Smooth muscle cell (in vitro differentiated cells): Measurements from ENCODE around the gene TFDP2. TPM values are rescaled to one million over a fixed set of nuclear protein-coding genes. Genes with fewer than 3 reads are reported as not detected.

Experiments used
- DNase-seq: peaks from one replicate; lab custom pipeline; 2025; ENCODE audit not compliant: unreplicated experiment; lab: John Stamatoyannopoulos, UW
- H2AFZ ChIP-seq: fragments of 200-600 bp; sonication (generic); 2 replicates; pipeline ENCODE4 v1.6.0; 2016; ENCODE audit warnings: antibody characterized with exemption, low read depth, mild to moderate bottlenecking
- H3F3A ChIP-seq: fragments of 200-600 bp; sonication (generic); 2 replicates; pipeline ENCODE4 v1.6.0; 2017; ENCODE audit warnings: antibody characterized with exemption, low read depth
- H3K27ac ChIP-seq: fragments of 200-600 bp; sonication (generic); 2 replicates; pipeline ENCODE4 v1.5.1; 2016; ENCODE audit warnings: low read depth, mild to moderate bottlenecking
- H3K27me3 ChIP-seq: fragments of 200-600 bp; sonication (generic); 2 replicates; pipeline ENCODE4 v1.6.1; 2016; ENCODE audit warnings: low read depth, mild to moderate bottlenecking
- H3K36me3 ChIP-seq: fragments of 200-600 bp; sonication (generic); 2 replicates; pipeline ENCODE4 v1.5.1; 2016; ENCODE audit warnings: low read depth
- H3K4me1 ChIP-seq: fragments of 200-600 bp; sonication (generic); 2 replicates; pipeline ENCODE4 v1.5.1; 2016; ENCODE audit warnings: low read depth
- H3K4me2 ChIP-seq: fragments of 200-600 bp; sonication (generic); 2 replicates; pipeline ENCODE4 v1.6.0; 2016; ENCODE audit warnings: mild to moderate bottlenecking
- H3K4me3 ChIP-seq: fragments of 200-600 bp; sonication (generic); 2 replicates; pipeline ENCODE4 v1.5.1; 2016; ENCODE audit warnings: mild to moderate bottlenecking
- H3K79me2 ChIP-seq: fragments of 200-600 bp; sonication (generic); 2 replicates; pipeline ENCODE4 v1.6.0; 2016; ENCODE audit warnings: low read depth, mild to moderate bottlenecking
- H3K9ac ChIP-seq: fragments of 200-600 bp; sonication (generic); 2 replicates; pipeline ENCODE4 v1.6.0; 2016; ENCODE audit warnings: low read depth
- H3K9me3 ChIP-seq: fragments of 200-600 bp; sonication (generic); replicated peaks from 2 replicates; pipeline ENCODE4 v1.5.1; 2016; ENCODE audit warnings: low read depth
- H4K20me1 ChIP-seq: fragments of 200-600 bp; sonication (generic); 2 replicates; pipeline ENCODE4 v1.6.0; 2016; ENCODE audit warnings: low read depth
- WGBS: methylation state at CpG from one replicate; pipeline ENCODE4 v1.1.7; 2016; ENCODE audit warnings: low lambda C conversion rate; 5-methylcytosine and 5-hydroxymethylcytosine counted together
- polyA plus RNA-seq: library from polyadenylated mRNA; unstranded; fragments of >200 nt; fragmentation: Nextera tagmentation; extraction: Ambion mirVana; gene quantifications from 2 replicates; pipeline ENCODE4 v1.2.1, GENCODE V29; 2016
- total RNA-seq: library from RNA; depleted of rRNA; stranded (reverse); fragments of >200 nt; gene quantifications from 2 replicates; pipeline ENCODE4 v1.2.3, GENCODE V29; 2014
- TF ChIP-seq, protein P1 (sequence below): fragments of 200-600 bp; sonication (generic); IDR thresholded peaks from 2 replicates; pipeline ENCODE4 v1.5.1; 2017; ENCODE audit warnings: borderline replicate concordance, mild to moderate bottlenecking, antibody characterized with exemption; ENCODE audit not compliant: insufficient read depth, poor library complexity, severe bottlenecking

TFDP2 gene
- total and polyA plus RNA-seq, 2 experiments from 2014 or later = 39.9 to 54.3 TPM

DNA sequence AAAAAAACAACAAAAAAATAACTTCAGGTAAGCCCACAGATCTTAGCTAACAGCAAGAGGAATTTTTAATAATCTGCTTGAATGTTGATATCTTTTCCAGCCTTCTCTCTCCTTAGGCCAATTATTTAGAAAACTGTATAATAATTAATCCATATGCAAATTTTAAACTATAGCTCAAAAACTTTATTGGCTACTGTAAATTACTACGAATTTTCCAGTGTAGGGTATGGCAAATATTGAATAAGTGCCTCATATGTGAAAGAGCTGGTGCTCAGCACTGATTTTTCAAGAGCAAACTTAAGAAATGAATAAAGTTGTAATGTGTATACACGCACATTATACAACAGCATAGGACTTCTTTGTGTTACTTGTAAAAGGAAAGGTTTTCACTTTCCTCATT, 123.0 kb downstream of the TFDP2 start:
- Histone ChIP-seq H2AFZ (no peak overlapping the region), H3K27me3 (no peaks in the 10 kb centered on the region), H3F3A (no peaks in the 10 kb centered on the region), H3K4me3 (peak overlapping the region; percentile 78), H3K79me2 (peaks cover 16% of the 10 kb centered on the region), H3K27ac (no peak overlapping the region), H4K20me1 (peaks cover 6% of the 10 kb centered on the region), H3K4me1 (peaks cover 5% of the 10 kb centered on the region), H3K36me3 (no peaks in the 10 kb centered on the region), H3K9me3 (no peaks in the 10 kb centered on the region), H3K4me2 (no peak overlapping the region), H3K9ac (no peak overlapping the region)
- WGBS = 98% methylated on average over 2 of the region's 2 CpGs
- TF ChIP-seq, protein P1, sequence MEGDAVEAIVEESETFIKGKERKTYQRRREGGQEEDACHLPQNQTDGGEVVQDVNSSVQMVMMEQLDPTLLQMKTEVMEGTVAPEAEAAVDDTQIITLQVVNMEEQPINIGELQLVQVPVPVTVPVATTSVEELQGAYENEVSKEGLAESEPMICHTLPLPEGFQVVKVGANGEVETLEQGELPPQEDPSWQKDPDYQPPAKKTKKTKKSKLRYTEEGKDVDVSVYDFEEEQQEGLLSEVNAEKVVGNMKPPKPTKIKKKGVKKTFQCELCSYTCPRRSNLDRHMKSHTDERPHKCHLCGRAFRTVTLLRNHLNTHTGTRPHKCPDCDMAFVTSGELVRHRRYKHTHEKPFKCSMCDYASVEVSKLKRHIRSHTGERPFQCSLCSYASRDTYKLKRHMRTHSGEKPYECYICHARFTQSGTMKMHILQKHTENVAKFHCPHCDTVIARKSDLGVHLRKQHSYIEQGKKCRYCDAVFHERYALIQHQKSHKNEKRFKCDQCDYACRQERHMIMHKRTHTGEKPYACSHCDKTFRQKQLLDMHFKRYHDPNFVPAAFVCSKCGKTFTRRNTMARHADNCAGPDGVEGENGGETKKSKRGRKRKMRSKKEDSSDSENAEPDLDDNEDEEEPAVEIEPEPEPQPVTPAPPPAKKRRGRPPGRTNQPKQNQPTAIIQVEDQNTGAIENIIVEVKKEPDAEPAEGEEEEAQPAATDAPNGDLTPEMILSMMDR = no peak
- no peak for DNase-seq

DNA sequence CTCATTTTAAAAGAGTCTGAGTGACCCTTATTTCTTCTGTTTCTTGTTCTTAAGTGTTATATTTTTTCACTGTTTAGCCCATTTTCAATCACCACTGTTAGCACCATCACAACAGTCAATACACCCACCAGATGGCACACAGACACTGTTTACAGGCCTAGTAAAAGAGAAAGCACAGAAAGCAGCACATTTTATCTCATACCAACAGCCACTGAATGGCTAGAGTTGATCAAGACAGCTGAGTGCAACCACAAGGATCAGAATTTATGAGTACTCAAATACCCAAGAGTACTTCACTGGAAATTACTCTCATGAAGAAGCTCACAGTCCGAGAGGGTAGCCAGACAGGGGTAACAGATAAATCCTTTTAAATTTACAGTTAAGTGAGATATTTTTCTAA, 127.0 kb downstream of the TFDP2 start:
- TF ChIP-seq, protein P1 = no peak
- peaks cover 15% of the 10 kb centered on the region for H3K79me2 ChIP-seq
- no peak for DNase-seq

GRCh38 chr3:142021127-142021526, 128.2 kb downstream of the TFDP2 start:
- Histone ChIP-seq H3K27ac (no peak overlapping the region), H3K4me1 (no peaks in the 10 kb centered on the region), H3K9me3 (no peaks in the 10 kb centered on the region), H3K27me3 (no peaks in the 10 kb centered on the region), H3K79me2 (peaks cover 6% of the 10 kb centered on the region), H3K36me3 (no peaks in the 10 kb centered on the region), H3F3A (no peaks in the 10 kb centered on the region), H4K20me1 (peaks cover 8% of the 10 kb centered on the region), H3K4me3 (no peak overlapping the region), H3K9ac (no peak overlapping the region), H2AFZ (no peak overlapping the region), H3K4me2 (no peak overlapping the region)
- TF ChIP-seq, protein P1 = no peak
- no peak for DNase-seq
- 94% methylated on average over 2 of the region's 2 CpGs for WGBS

More for the DNA sequence above, 127.0 kb downstream of the TFDP2 start:
- Histone ChIP-seq H3K9me3 (no peaks in the 10 kb centered on the region), H3K4me3 (no peak overlapping the region), H3K9ac (no peak overlapping the region), H3F3A (no peaks in the 10 kb centered on the region), H3K4me1 (no peaks in the 10 kb centered on the region), H3K36me3 (no peaks in the 10 kb centered on the region), H3K27ac (no peak overlapping the region), H3K4me2 (peak overlapping the region; percentile 41), H4K20me1 (peaks cover 8% of the 10 kb centered on the region), H2AFZ (no peak overlapping the region), H3K27me3 (no peaks in the 10 kb centered on the region)
- 34% methylated on average over 1 of the region's 1 CpG for WGBS

DNA sequence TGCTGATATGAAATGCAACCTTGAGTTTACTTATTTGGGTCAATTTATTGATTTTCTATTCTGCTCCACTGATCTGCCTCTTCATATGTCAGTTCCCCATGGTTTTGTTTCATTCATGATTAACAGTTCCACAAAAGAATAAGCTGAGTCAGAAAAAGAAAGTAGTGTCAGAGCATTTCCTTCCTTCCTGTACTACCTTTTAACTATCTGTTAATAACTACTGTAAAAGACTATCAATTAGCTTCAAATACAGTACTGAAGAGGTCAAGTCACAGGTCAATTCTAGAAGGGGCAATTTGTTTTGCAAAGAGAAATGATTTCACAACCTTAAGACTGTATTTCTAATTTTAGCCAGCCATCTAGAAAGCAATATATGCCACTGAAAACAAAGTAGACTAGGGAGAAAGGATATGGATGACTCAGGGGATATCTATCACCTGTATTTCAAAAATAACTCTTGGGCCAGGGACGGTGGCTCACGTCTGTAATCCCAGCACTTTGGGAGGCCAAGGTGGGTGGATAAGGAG, 129.5 kb downstream of the TFDP2 start:
- Histone ChIP-seq H3K36me3 (no peaks in the 10 kb centered on the region), H3K4me2 (no peak overlapping the region), H3K4me1 (no peaks in the 10 kb centered on the region), H3K27me3 (no peaks in the 10 kb centered on the region), H3K4me3 (no peak overlapping the region), H3K9ac (no peak overlapping the region), H3K9me3 (no peaks in the 10 kb centered on the region), H4K20me1 (peaks cover 8% of the 10 kb centered on the region), H2AFZ (no peak overlapping the region), H3F3A (no peaks in the 10 kb centered on the region), H3K79me2 (no peaks in the 10 kb centered on the region), H3K27ac (no peak overlapping the region)
- WGBS = 63% methylated on average over 2 of the region's 2 CpGs
- TF ChIP-seq, protein P1 = no peak
- no peak for DNase-seq
